Uterus (tissue), 4 donors: Measurements from ENCODE around the gene MAPK7. TPM values are rescaled to one million over a fixed set of nuclear protein-coding genes. Genes with fewer than 3 reads are reported as not detected.

Experiments used
- DNase-seq, 2 donors: peaks; one replicate each; pipeline ENCODE4 v3.0.0-alpha.2; 2019 to 2020
- H3K27ac ChIP-seq, 2 donors: fragments of 200-600 bp; sonication (generic); 1 replicate in 1 of 2; 2 replicates in 1 of 2; pipeline ENCODE4 v1.5.1; 2016 to 2018
- H3K27me3 ChIP-seq, 2 donors: fragments of 200-600 bp; sonication (generic); one replicate each; pipeline ENCODE4 v1.5.1; 2018 to 2019; ENCODE audit warnings: control low read depth in 1 of 2
- H3K36me3 ChIP-seq, 2 donors: fragments of 200-600 bp; sonication (generic); one replicate each; pipeline ENCODE4 v1.5.1; 2019; ENCODE audit warnings: control low read depth in 1 of 2
- H3K4me1 ChIP-seq, 2 donors: fragments of 200-600 bp; sonication (generic); one replicate each; pipeline ENCODE4 v1.5.1; 2018 to 2019; ENCODE audit warnings: control low read depth in 1 of 2
- H3K4me3 ChIP-seq, 2 donors: fragments of 200-600 bp; sonication (generic); 1 replicate in 1 of 2; 2 replicates in 1 of 2; pipeline ENCODE4 v1.5.1; 2018 to 2019; ENCODE audit warnings: mild to moderate bottlenecking in 1 of 2
- H3K9me3 ChIP-seq, 2 donors: fragments of 200-600 bp; sonication (generic); one replicate each; pipeline ENCODE4 v1.5.1; 2019; ENCODE audit warnings: control low read depth in 1 of 2
- POLR2A ChIP-seq, 2 donors: fragments of 450-650 bp; IDR thresholded peaks; one replicate each; pipeline ENCODE4 v1.6.1; 2016; ENCODE audit warnings: antibody characterized with exemption in 2 of 2, mild to moderate bottlenecking in 1 of 2, moderate library complexity in 1 of 2
- intact Hi-C: fragments of 100-400 bp; cut with DNase I; formaldehyde crosslinking; loops from one replicate; pipeline ENCODE4 v1.15.1; 2023; ENCODE audit warnings: low total_unique reads
- total RNA-seq, 4 donors: library from RNA; depleted of rRNA in 3 of 4; stranded (reverse); fragments of >200 nt in 3 of 4; gene quantifications; one replicate each; pipeline versions ENCODE4 v1.1.0 to v1.2.4, GENCODE V29; 2014 to 2023
- TF ChIP-seq, protein P1 (sequence below), 4 experiments: fragments of 200-600 bp in 2 of 4; fragments of 450-650 bp in 2 of 4; sonication (generic) in 2 of 4; IDR thresholded peaks; one replicate each; pipeline ENCODE4 v1.5.1; 2016 to 2019; ENCODE audit warnings: antibody characterized with exemption in 4 of 4, mild to moderate bottlenecking in 2 of 4, moderate library complexity in 1 of 4
- donor health status: DM: yes; HTN: yes; CAD: no.

The MAPK7 gene
- total RNA-seq, 4 donors from 2014 or later: 3.3 to 72.8 (median 18.3) TPM

DNA sequence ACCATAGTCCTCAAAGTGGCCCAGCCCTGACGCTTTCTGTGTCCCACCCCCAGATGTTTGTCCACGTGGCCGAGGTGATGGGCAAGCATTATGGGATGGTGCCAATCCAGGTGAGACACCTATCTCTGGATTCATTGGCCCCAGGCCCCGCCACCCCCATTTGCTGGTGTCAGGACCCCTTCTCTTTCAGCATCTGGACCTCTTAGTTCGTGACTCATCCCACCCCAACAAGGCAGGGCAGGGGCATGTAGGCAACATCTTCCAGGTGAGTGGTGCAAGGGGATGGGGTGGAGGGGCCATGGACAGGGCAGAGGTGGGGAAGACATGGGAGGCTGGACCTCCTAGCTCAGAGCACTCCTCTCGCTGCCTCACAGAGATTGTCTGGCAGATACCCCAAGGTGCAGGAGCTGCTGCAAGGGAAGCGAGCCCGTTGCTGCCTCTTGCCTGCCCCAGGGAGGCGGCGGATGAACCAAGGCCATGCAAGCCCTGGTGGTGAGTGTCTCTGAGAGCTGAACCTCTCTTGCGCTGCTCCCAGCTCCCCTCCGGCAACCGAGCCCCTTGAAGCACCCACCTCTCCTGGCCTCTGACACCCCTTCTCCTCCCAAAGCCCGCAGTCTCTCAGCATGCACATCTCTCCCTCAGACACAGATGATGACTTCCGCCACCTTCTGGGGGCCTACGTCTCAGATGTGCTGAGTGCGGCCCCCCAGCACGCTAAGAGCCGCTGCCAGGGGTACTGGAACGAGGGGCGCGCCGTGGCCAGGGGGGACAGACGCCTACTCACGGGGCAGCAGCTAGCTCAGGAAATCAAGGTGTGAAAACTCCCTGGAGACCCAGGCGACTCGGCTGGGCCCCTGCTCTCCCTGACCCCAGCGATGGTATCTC lies 36.3 kb downstream of the MAPK7 start:
- Histone ChIP-seq H3K4me3 (no peak overlapping the region), H3K4me1 (peaks cover 0 to 2% of the 10 kb centered on the region in 2 donors), H3K9me3 (no peaks in the 10 kb centered on the region), H3K27ac (no peak overlapping the region), H3K27me3 (no peaks in the 10 kb centered on the region), H3K36me3 (no peaks in the 10 kb centered on the region)
- no peak for TF ChIP-seq POLR2A (IDR thresholded peaks at IDR 0.05)
- TF ChIP-seq, protein P1, sequence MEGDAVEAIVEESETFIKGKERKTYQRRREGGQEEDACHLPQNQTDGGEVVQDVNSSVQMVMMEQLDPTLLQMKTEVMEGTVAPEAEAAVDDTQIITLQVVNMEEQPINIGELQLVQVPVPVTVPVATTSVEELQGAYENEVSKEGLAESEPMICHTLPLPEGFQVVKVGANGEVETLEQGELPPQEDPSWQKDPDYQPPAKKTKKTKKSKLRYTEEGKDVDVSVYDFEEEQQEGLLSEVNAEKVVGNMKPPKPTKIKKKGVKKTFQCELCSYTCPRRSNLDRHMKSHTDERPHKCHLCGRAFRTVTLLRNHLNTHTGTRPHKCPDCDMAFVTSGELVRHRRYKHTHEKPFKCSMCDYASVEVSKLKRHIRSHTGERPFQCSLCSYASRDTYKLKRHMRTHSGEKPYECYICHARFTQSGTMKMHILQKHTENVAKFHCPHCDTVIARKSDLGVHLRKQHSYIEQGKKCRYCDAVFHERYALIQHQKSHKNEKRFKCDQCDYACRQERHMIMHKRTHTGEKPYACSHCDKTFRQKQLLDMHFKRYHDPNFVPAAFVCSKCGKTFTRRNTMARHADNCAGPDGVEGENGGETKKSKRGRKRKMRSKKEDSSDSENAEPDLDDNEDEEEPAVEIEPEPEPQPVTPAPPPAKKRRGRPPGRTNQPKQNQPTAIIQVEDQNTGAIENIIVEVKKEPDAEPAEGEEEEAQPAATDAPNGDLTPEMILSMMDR (IDR thresholded peaks at IDR 0.05): no peak
- DNase-seq: no peak
- intact Hi-C loops: no loop called here

DNA sequence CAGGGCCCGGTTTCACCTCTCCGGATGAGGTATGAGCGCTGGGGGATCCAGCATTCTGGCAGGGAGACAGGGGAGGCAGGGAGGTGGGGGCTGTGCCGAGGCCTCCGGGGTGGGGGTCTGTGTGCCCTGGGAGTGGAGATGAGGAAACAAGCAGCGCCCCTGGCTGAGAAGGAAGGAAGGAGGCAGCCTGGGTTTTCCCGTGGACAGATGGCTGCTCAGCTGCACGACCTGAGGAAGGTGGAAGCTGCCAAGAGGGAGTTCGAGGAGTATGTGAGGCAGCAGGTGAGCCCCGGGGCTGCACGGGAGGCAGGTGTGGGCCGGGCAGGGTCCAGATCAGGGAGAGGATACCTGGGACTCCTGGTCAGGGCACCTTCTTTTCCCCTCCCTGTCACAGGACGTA lies 37.0 kb downstream of the MAPK7 start:
- H3K4me3 ChIP-seq: no peak overlapping the region
- no peak overlapping the region for H3K27ac ChIP-seq
- no peaks in the 10 kb centered on the region for H3K36me3 ChIP-seq
- TF ChIP-seq, protein P1 (IDR thresholded peaks at IDR 0.05): no peak
- TF ChIP-seq POLR2A (IDR thresholded peaks at IDR 0.05): no peak
- no peak for DNase-seq
- peaks cover 0 to 2% of the 10 kb centered on the region in 2 donors for H3K4me1 ChIP-seq
- no peaks in the 10 kb centered on the region for H3K27me3 ChIP-seq
- no peaks in the 10 kb centered on the region for H3K9me3 ChIP-seq
- intact Hi-C loops: no loop called here

DNA sequence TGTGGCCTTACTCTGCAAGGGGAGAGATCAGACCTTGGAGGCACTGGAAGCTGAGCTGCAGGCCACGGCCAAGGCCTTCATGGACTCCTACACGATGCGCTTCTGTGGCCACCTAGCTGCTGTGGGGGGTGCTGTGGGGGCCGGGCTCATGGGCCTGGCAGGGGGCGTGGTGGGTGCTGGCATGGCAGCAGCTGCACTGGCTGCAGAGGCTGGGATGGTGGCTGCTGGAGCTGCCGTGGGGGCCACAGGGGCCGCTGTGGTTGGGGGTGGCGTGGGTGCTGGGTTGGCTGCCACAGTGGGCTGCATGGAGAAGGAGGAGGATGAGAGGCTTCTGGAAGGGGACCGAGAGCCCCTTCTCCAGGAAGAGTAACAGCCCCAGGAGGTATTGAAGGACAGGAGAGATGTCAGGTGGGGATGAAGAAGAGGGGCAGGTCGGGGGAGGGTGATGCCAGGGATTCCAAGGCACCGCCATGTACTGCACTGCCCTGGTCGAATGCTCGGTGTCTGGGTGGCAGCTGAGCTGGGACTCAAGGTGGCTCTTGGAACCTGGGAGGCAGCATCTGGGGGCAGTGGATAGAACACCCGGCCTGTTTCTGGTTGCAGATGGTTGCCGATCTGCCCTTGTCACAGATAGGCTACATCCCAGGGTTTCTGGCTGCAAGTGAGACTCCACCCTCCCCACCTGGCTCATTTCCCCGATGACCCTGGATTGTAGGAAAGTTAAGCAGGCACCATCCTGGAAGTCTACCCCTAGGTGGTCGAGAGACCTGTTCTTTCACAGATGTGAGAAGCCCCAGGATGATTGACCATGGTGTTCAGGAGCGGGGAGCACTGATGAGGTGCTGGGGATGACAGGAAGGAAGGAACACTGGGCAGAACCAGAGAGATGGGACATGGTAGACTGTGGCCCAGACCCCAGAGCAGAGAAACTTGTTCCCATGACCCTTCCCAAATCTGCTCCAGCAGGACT lies 37.8 kb downstream of the MAPK7 start:
- Histone ChIP-seq H3K9me3 (no peaks in the 10 kb centered on the region), H3K27ac (no peak overlapping the region), H3K4me3 (no peak overlapping the region), H3K27me3 (no peaks in the 10 kb centered on the region), H3K4me1 (peaks cover 0 to 2% of the 10 kb centered on the region in 2 donors), H3K36me3 (no peaks in the 10 kb centered on the region)
- no peak for DNase-seq
- intact Hi-C loops: no loop called here
- no peak for TF ChIP-seq POLR2A (IDR thresholded peaks at IDR 0.05)
- TF ChIP-seq, protein P1 (IDR thresholded peaks at IDR 0.05): no peak

DNA sequence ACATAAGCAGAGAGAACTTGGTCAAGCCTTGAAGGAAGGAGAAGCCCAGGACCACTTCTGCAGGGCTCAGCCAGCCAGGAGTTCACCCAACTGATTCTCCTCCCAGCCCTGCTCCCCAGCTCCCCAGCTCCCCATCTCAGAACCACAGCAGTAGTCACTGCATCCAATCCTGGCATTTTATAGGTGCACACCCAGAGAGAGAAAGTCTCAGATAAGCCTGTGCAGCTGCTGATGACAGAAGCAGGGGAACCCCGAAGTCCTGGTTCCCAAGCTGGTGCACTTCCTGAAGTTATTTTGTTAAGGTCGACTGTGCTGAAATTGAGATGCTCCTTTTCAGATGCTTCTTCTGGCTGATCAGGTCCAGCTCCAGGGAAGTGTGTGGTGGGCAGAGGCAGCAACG lies 39.3 kb downstream of the MAPK7 start:
- intact Hi-C loops: no loop called here
- Histone ChIP-seq H3K4me3 (no peak overlapping the region), H3K36me3 (no peaks in the 10 kb centered on the region), H3K27ac (peak overlapping the region in 1 of 2 donors; percentile 65), H3K9me3 (no peaks in the 10 kb centered on the region), H3K27me3 (no peaks in the 10 kb centered on the region), H3K4me1 (no peaks in the 10 kb centered on the region)
- no peak for DNase-seq
- TF ChIP-seq, protein P1 (IDR thresholded peaks at IDR 0.05): no peak
- no peak for TF ChIP-seq POLR2A (IDR thresholded peaks at IDR 0.05)
